ENCODE measurements around the gene ENOX2.

ENOX2 gene

DNA sequence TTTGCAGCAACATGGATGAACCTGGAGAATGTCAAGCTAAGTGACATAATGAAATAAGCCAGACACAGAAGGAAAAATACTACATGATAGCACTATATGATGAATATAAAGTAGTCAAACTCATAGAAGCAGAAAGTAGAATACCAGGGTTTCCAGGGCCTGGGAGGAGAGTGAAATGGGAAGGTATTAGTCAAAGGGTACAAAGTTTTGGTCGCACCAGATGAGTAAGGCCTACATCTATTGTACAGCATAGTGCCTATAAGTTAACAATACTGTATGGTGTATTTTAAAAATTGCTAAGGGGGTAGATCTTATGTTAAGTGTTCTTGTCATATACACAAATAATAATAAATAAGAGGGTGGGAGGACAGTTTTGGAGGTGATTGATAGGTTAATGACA, 41.5 kb downstream of the ENOX2 start:
- H3K4me3 ChIP-seq (replicated peaks; ENCODE audit: low read depth, low read length): no peak overlapping the region
- no peak for TF ChIP-seq CTCF (IDR thresholded peaks at IDR 0.05; ENCODE audit: low read depth, low read length, missing control alignments)
- no peak for DNase-seq (ENCODE audit: extremely low read depth, low read depth)

- H3K4me3 ChIP-seq (replicated peaks; ENCODE audit: low read depth, low read length): no peak overlapping the region
- no peak for DNase-seq (ENCODE audit: extremely low read depth, low read depth)
- TF ChIP-seq CTCF (IDR thresholded peaks at IDR 0.05; ENCODE audit: low read depth, low read length, missing control alignments): no peak
Observed at GRCh38 chrX:130857207-130857606, 45.8 kb downstream of the ENOX2 start.

DNA sequence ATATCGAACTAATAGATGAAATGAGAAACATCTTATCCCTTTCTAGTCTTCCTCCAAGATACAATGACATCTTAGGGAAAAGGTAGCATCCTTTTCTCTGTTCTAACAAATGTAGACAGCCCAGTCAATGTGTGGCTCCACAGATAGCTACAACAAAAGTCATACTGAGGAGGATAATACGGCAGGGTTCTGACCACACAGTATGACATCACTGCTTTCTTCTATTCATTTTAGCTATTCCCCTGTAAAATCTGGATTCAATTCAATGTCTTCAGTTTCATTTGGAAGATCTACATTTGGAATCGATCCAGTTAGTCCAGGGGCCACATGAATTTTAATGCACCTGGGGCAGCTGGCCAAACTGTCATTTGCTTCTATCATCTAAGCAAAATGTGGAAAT, 51.4 kb downstream of the ENOX2 start:
- DNase-seq (ENCODE audit: extremely low read depth, low read depth): no peak
- TF ChIP-seq CTCF (IDR thresholded peaks at IDR 0.05; ENCODE audit: low read depth, low read length, missing control alignments): no peak
- H3K4me3 ChIP-seq (replicated peaks; ENCODE audit: low read depth, low read length): no peak overlapping the region

GRCh38 chrX:130848763-130849162, 54.2 kb downstream of the ENOX2 start:
- no peak overlapping the region for H3K4me3 ChIP-seq (replicated peaks; ENCODE audit: low read depth, low read length)
- no peak for DNase-seq (ENCODE audit: extremely low read depth, low read depth)
- no peak for TF ChIP-seq CTCF (IDR thresholded peaks at IDR 0.05; ENCODE audit: low read depth, low read length, missing control alignments)

DNA sequence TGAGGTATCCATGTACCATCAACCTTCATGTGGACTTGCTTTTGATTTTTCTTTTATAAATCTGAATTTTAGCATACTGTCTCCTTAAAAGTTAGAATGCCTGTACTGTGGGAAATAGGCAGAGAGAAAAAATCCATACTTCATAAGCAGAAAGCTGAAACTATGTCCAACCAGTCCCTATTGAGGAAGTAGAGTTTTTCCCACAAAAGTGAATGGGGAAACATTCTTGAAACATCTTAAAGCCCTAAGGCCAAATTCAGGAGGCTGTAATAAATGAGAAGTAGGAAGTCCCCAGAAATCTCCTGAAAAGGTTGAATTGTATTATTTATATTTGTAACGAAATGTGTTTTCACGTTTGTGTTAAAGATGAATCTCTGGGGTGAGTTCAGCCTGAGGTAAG, 56.3 kb downstream of the ENOX2 start:
- no peak for DNase-seq (ENCODE audit: extremely low read depth, low read depth)
- TF ChIP-seq CTCF (IDR thresholded peaks at IDR 0.05; ENCODE audit: low read depth, low read length, missing control alignments): no peak

DNA sequence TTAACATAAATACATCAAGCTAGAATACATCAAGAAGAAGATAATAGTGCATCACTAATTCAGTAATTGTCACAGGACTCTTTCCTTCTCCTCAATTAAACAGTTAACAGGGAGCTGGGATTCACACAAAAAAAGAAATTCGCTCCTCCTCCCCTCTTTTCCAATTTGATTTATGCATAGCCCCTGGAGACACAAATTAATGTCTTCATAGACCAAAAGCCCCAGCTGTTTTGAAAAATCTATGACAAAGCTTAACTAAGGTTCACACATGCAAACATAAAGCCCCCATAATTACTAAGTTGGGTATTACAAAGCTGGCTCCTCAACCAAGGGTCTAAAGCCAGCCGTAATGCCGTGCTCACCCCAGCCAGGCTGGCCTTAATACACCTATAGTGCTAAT, 61.2 kb downstream of the ENOX2 start:
- DNase-seq (ENCODE audit: extremely low read depth, low read depth): no peak
- no peak for TF ChIP-seq CTCF (IDR thresholded peaks at IDR 0.05; ENCODE audit: low read depth, low read length, missing control alignments)
- H3K4me3 ChIP-seq (replicated peaks; ENCODE audit: low read depth, low read length): no peak overlapping the region

More for the DNA sequence above, 56.3 kb downstream of the ENOX2 start:
- H3K4me3 ChIP-seq (replicated peaks; ENCODE audit: low read depth, low read length): no peak overlapping the region

- DNase-seq (ENCODE audit: extremely low read depth, low read depth): no peak
- no peak overlapping the region for H3K4me3 ChIP-seq (replicated peaks; ENCODE audit: low read depth, low read length)
- no peak for TF ChIP-seq CTCF (IDR thresholded peaks at IDR 0.05; ENCODE audit: low read depth, low read length, missing control alignments)
Observed at GRCh38 chrX:130840345-130840744, 62.7 kb downstream of the ENOX2 start.

Measured in HFF-Myc (cell line).